Neural cell (in vitro differentiated cells): Measurements from ENCODE around the gene TMEM131.

Source experiments
- CTCF ChIP-seq: fragments of 450-650 bp; IDR thresholded peaks from 2 replicates; pipeline ENCODE4 v1.5.1; 2014; ENCODE audit warnings: antibody characterized with exemption, mild to moderate bottlenecking, moderate library complexity; ENCODE audit not compliant: poor library complexity, severe bottlenecking
- EZH2 ChIP-seq: fragments of 200-600, 300-800 bp; shearing (Covaris generic), sonication (generic); IDR thresholded peaks from 2 replicates; pipeline ENCODE4 v1.6.1; 2014; ENCODE audit warnings: antibody characterized with exemption, low read length, borderline replicate concordance, mild to moderate bottlenecking; ENCODE audit not compliant: insufficient read depth, poor library complexity, severe bottlenecking
- MXI1 ChIP-seq: fragments of 450-650 bp; conservative IDR thresholded peaks from 2 replicates; pipeline ENCODE4 v1.6.1; 2014; ENCODE audit warnings: antibody characterized with exemption, mild to moderate bottlenecking; ENCODE audit not compliant: poor library complexity, severe bottlenecking
- POLR2AphosphoS5 ChIP-seq: IDR thresholded peaks from 2 replicates; pipeline ENCODE4 v1.6.1; 2012
- RAD21 ChIP-seq: fragments of 450-650 bp; conservative IDR thresholded peaks from 2 replicates; pipeline ENCODE4 v1.6.1; 2014; ENCODE audit warnings: antibody characterized with exemption, mild to moderate bottlenecking, moderate library complexity
- REST ChIP-seq: IDR thresholded peaks from 2 replicates; pipeline ENCODE4 v1.6.1; 2012; ENCODE audit warnings: borderline replicate concordance
- SMC3 ChIP-seq: fragments of 450-650 bp; conservative IDR thresholded peaks from 2 replicates; pipeline ENCODE4 v1.6.1; 2014; ENCODE audit warnings: antibody characterized with exemption, mild to moderate bottlenecking, moderate library complexity; ENCODE audit not compliant: poor library complexity
- TAF1 ChIP-seq: IDR thresholded peaks from 2 replicates; pipeline ENCODE4 v1.6.1; 2012; ENCODE audit warnings: low read depth

GRCh38 chr2:97716695-97717612, 278.8 kb downstream of the TMEM131 start:
- no peak for TF ChIP-seq CTCF
- no peak for TF ChIP-seq MXI1
- TF ChIP-seq TAF1, result no peak
- no peak for TF ChIP-seq POLR2AphosphoS5
- TF ChIP-seq RAD21, result no peak
- no peak for TF ChIP-seq SMC3
- no peak for TF ChIP-seq EZH2
- TF ChIP-seq REST, result no peak
